PC-3 (cell line): Measurements from ENCODE around the gene CHD5. TPM values are rescaled to one million over a fixed set of nuclear protein-coding genes. Genes with fewer than 3 reads are reported as not detected.

Source experiments
- ATAC-seq: fragments of 200-7000 bp; cut with Tn5 transposase; 2 replicates; pipeline ENCODE4 v1.9.1; 2020; ENCODE audit warnings: mild to moderate bottlenecking, moderate library complexity
- BruUV-seq: library from RNA; stranded (reverse); fragments of 400-500 nt; replicated peaks from 2 replicates; lab custom pipeline; 2021; lab: Mats Ljungman, UMichigan
- CTCF ChIA-PET: fragments of 300-600 bp; sonication (Branson Sonifier 250); formaldehyde crosslinking; loops from one replicate; lab custom pipeline; 2022; ENCODE audit warnings: antibody characterized with exemption; lab: Charles Lee
- POLR2A ChIA-PET: fragments of 300-600 bp; sonication (Branson Sonifier 250); formaldehyde crosslinking; loops from one replicate; lab custom pipeline; 2022; ENCODE audit warnings: antibody characterized with exemption; ENCODE audit not compliant: unreplicated experiment; lab: Charles Lee
- DNase-seq: peaks from one replicate; pipeline ENCODE4 v3.0.0-alpha.2; 2015
- H2AFZ ChIP-seq: fragments of 300-600 bp; sonication (generic); 2 replicates; pipeline ENCODE4 v1.6.0; 2016; ENCODE audit warnings: antibody characterized with exemption, low read length
- H3F3A ChIP-seq: fragments of 300-600 bp; sonication (generic); one replicate; pipeline ENCODE4 v1.6.0; 2017; ENCODE audit warnings: antibody characterized with exemption, low read length, control low read depth, mild to moderate bottlenecking; ENCODE audit not compliant: unreplicated experiment
- H3K27ac ChIP-seq: fragments of 300-600 bp; sonication (generic); 2 replicates; pipeline ENCODE4 v1.5.1; 2016; ENCODE audit warnings: mild to moderate bottlenecking, low read length
- H3K27me3 ChIP-seq: fragments of 300-600 bp; sonication (generic); 2 replicates; pipeline ENCODE4 v1.6.1; 2016; ENCODE audit warnings: low read length, mixed read lengths
- H3K36me3 ChIP-seq: fragments of 300-600 bp; sonication (generic); 2 replicates; pipeline ENCODE4 v1.6.1; 2016; ENCODE audit warnings: low read depth, mixed run types, low read length, mixed read lengths
- H3K4me1 ChIP-seq: fragments of 300-600 bp; sonication (generic); 2 replicates; pipeline ENCODE4 v1.5.1; 2016; ENCODE audit warnings: low read length; ENCODE audit not compliant: insufficient read depth
- H3K4me2 ChIP-seq: fragments of 300-600 bp; sonication (generic); 2 replicates; pipeline ENCODE4 v1.6.0; 2016; ENCODE audit warnings: low read length
- H3K4me3 ChIP-seq: fragments of 300-600 bp; sonication (generic); 2 replicates; pipeline ENCODE4 v1.5.1; 2016; ENCODE audit warnings: mild to moderate bottlenecking, low read length, mixed read lengths
- H3K79me2 ChIP-seq: fragments of 300-600 bp; sonication (generic); 2 replicates; pipeline ENCODE4 v1.6.1; 2017; ENCODE audit warnings: low read length, mixed read lengths
- H3K9ac ChIP-seq: fragments of 300-600 bp; sonication (generic); 2 replicates; pipeline ENCODE4 v1.6.0; 2016; ENCODE audit warnings: mild to moderate bottlenecking, low read length
- H3K9me2 ChIP-seq: fragments of 300-600 bp; sonication (generic); replicated peaks from 2 replicates; pipeline ENCODE4 v1.6.1; 2016; ENCODE audit warnings: mixed run types, low read length, mixed read lengths
- H3K9me3 ChIP-seq: fragments of 300-600 bp; sonication (generic); 2 replicates; pipeline ENCODE4 v1.6.1; 2016; ENCODE audit warnings: low read length, mixed read lengths
- H4K20me1 ChIP-seq: fragments of 300-600 bp; sonication (generic); 2 replicates; pipeline ENCODE4 v1.6.1; 2016; ENCODE audit warnings: low read length, mixed read lengths
- EZH2 ChIP-seq: fragments of 300-600 bp; sonication (generic); IDR thresholded peaks from one replicate; pipeline ENCODE4 v1.6.1; 2017; ENCODE audit warnings: antibody characterized with exemption, mild to moderate bottlenecking, low read length; ENCODE audit not compliant: unreplicated experiment
- EZH2phosphoT487 ChIP-seq: fragments of 300-600 bp; sonication (generic); IDR thresholded peaks from 2 replicates; pipeline ENCODE4 v1.6.1; 2018; ENCODE audit warnings: mild to moderate bottlenecking, antibody characterized with exemption, low read length, borderline replicate concordance
- intact Hi-C: fragments of 100-400 bp; cut with micrococcal nuclease; formaldehyde crosslinking; loops from 2 replicates; pipeline ENCODE4 v1.9.0; 2023
- total RNA-seq: library from RNA; depleted of rRNA; stranded (reverse); fragments of >200 nt; gene quantifications from 2 replicates; pipeline ENCODE4 v1.2.3, GENCODE V29; 2014
- TF ChIP-seq, protein P1 (sequence below): fragments of 300-600 bp; sonication (generic); conservative IDR thresholded peaks from 2 replicates; pipeline ENCODE4 v1.5.1; 2017; ENCODE audit warnings: antibody characterized with exemption, low read depth, mild to moderate bottlenecking, low read length

The CHD5 gene
- total RNA-seq, 1 experiment from 2014 or later, result 0.55 TPM

DNA sequence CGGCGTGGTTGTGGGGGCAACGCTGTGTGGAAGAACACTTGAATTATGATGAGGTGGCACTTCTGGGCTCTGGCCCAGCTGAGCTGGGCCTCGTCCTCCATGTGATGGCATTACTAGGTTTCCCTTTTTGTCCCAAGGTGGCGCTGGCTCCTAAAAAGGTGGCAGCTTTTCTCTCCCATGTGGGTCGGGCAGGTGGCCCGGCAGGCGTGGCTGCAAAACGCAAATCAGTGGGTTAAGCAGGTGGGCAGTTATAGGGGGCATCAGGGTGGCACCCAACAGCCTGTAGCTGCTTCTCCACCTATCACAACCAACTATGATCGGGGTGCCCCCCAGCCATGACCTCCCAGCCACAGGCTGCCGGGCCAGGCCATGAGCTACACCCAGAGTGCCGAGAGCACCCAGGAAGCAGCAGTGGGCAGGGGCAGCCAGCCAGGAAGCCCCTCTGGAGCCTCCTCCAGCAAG lies 74.9 kb downstream of the CHD5 start:
- Histone ChIP-seq H3K4me3 (no peak overlapping the region), H3K4me1 (peaks cover 4% of the 10 kb centered on the region; the same call in 1 of the 2 replicates), H3K27me3 (no peaks in the 10 kb centered on the region), H3K9me3 (no peaks in the 10 kb centered on the region), H3K79me2 (no peaks in the 10 kb centered on the region), H3K9me2 (no peaks in the 10 kb centered on the region), H2AFZ (no peak overlapping the region), H3K36me3 (no peaks in the 10 kb centered on the region), H3K9ac (no peak overlapping the region), H3F3A (no peaks in the 10 kb centered on the region), H3K27ac (no peak overlapping the region), H4K20me1 (no peaks in the 10 kb centered on the region), H3K4me2 (no peak overlapping the region)
- intact Hi-C loops, result no loop called here
- POLR2A ChIA-PET, result interaction anchor here (0.7 kb wide), 1 partner anchor 130 kb away, joined by 4 read pairs; no protein-coding TSS in a partner anchor
- ATAC-seq, result peak; percentile 52
- peak; percentile 75 for DNase-seq
- CTCF ChIA-PET, result interaction anchor here (0.5 to 1.3 kb wide), 7 partner anchors 53 to 139 kb away, joined by 3 to 7 read pairs (median 3); no protein-coding TSS in a partner anchor
- no TSS peak for BruUV-seq
- TF ChIP-seq EZH2phosphoT487, result no peak
- TF ChIP-seq, protein P1, sequence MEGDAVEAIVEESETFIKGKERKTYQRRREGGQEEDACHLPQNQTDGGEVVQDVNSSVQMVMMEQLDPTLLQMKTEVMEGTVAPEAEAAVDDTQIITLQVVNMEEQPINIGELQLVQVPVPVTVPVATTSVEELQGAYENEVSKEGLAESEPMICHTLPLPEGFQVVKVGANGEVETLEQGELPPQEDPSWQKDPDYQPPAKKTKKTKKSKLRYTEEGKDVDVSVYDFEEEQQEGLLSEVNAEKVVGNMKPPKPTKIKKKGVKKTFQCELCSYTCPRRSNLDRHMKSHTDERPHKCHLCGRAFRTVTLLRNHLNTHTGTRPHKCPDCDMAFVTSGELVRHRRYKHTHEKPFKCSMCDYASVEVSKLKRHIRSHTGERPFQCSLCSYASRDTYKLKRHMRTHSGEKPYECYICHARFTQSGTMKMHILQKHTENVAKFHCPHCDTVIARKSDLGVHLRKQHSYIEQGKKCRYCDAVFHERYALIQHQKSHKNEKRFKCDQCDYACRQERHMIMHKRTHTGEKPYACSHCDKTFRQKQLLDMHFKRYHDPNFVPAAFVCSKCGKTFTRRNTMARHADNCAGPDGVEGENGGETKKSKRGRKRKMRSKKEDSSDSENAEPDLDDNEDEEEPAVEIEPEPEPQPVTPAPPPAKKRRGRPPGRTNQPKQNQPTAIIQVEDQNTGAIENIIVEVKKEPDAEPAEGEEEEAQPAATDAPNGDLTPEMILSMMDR, result peak; percentile 67

DNA sequence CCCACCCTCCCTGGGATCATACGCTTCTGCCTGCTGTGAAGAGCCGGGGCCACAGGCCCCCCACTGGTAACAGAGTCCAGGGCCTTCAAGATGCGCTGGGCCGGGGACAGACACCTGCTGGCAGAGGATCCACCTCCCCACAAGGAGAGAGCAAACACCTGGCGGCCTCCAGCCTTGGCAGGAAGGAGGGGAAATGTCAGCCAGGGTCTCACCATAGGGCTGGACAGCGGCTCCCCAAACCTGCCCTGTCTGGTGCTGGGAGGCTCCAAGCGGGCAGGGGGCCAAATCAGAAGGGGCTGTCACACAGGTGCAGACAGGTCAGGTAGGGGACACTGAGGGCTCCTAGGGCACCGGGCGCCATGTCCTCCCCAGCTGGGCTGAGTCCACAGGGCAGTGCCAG lies 75.5 kb downstream of the CHD5 start:
- Histone ChIP-seq H2AFZ (no peak overlapping the region), H3K36me3 (no peaks in the 10 kb centered on the region), H3K4me3 (no peak overlapping the region), H3K4me2 (no peak overlapping the region), H3K9ac (no peak overlapping the region), H3F3A (no peaks in the 10 kb centered on the region), H3K27ac (no peak overlapping the region), H3K9me3 (no peaks in the 10 kb centered on the region), H3K27me3 (no peaks in the 10 kb centered on the region), H3K79me2 (no peaks in the 10 kb centered on the region), H3K4me1 (peaks cover 4% of the 10 kb centered on the region; the same call in 1 of the 2 replicates), H3K9me2 (no peaks in the 10 kb centered on the region), H4K20me1 (no peaks in the 10 kb centered on the region)
- no TSS peak for BruUV-seq
- intact Hi-C loops, result no loop called here
- POLR2A ChIA-PET, result no interaction called here
- TF ChIP-seq EZH2phosphoT487 (no peak), EZH2 (no peak)
- TF ChIP-seq, protein P1, result no peak
- CTCF ChIA-PET, result interaction anchor here (0.5 to 1.3 kb wide), 5 partner anchors 52 to 140 kb away, joined by 3 to 7 read pairs (median 3); no protein-coding TSS in a partner anchor
- no peak for DNase-seq
- ATAC-seq, result no peak

DNA sequence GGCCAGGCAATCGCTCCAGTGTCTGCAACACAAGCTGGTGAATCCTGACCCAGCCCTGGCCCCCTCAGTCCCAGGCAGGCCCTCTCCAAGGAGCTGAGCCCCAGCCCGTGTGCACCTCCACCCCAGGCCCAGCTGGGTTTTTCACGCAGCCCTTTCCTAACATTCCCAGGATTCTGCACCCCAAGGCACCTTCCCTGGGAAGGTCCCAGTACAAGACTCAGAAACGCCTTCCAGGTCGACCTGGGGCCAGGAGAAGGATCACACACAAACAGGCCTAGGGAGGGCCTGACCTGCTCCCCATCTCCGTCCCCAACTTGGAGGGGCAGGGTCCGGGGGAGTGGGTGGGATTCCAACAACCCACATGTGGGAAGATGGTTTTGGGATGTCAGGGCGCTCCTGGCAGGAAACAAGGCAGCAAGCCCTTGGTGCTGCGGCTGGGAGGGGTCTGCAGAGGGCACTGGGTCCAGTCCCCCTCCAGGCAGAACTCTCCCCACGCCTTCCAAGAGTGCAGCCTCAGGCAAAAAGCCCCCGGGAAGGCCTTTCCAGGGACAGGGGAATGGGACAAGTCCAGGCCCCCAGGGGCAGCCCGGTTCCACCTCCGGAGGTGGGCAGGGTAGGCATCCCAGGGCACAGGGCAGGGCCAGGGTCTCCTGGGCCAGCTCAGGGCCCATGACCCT lies 76.1 kb downstream of the CHD5 start:
- ChIA-PET POLR2A (no interaction called here), CTCF (no interaction called here)
- ATAC-seq, result no peak

More for the DNA sequence above, 76.1 kb downstream of the CHD5 start:
- Histone ChIP-seq H4K20me1 (no peaks in the 10 kb centered on the region), H3K27ac (no peak overlapping the region), H3K4me1 (peaks cover 1% of the 10 kb centered on the region; the same call in 1 of the 2 replicates), H2AFZ (no peak overlapping the region), H3K27me3 (no peaks in the 10 kb centered on the region), H3K9ac (no peak overlapping the region), H3K4me3 (no peak overlapping the region), H3K79me2 (no peaks in the 10 kb centered on the region), H3K36me3 (no peaks in the 10 kb centered on the region), H3K4me2 (no peak overlapping the region), H3F3A (no peaks in the 10 kb centered on the region), H3K9me3 (no peaks in the 10 kb centered on the region), H3K9me2 (no peaks in the 10 kb centered on the region)
- no peak for TF ChIP-seq EZH2
- TF ChIP-seq, protein P1, result no peak
- no peak for TF ChIP-seq EZH2phosphoT487
- BruUV-seq, result no TSS peak
- intact Hi-C loops, result no loop called here
- DNase-seq, result no peak
